IPS-18a (cell line): Measurements from ENCODE around the gene CDK13.
"Not testable (repeated sequence)": the region's sequence is repeated elsewhere in the genome, so short reads cannot be mapped to it uniquely, and the experiment has no call there.

Source experiments
- H3K27ac ChIP-seq: one replicate; pipeline ENCODE4 v1.5.1; 2013; ENCODE audit warnings: low read length
- H3K27me3 ChIP-seq: one replicate; pipeline ENCODE4 v1.6.1; 2013; ENCODE audit warnings: mild to moderate bottlenecking, low read length; ENCODE audit not compliant: control insufficient read depth, insufficient read depth
- H3K36me3 ChIP-seq: one replicate; pipeline ENCODE4 v1.6.1; 2013; ENCODE audit warnings: low read depth, low read length; ENCODE audit not compliant: control insufficient read depth
- H3K4me1 ChIP-seq: one replicate; pipeline ENCODE4 v1.6.1; 2013; ENCODE audit warnings: low read depth, low read length; ENCODE audit not compliant: control insufficient read depth
- H3K4me3 ChIP-seq: one replicate; pipeline ENCODE4 v1.5.1; 2013; ENCODE audit warnings: low read length
- H3K9ac ChIP-seq: one replicate; pipeline ENCODE4 v1.6.1; 2013; ENCODE audit warnings: mild to moderate bottlenecking, low read length, moderate library complexity
- H3K9me3 ChIP-seq: one replicate; pipeline ENCODE4 v1.6.1; 2013; ENCODE audit warnings: low read depth, low read length; ENCODE audit not compliant: control insufficient read depth

The CDK13 gene

DNA sequence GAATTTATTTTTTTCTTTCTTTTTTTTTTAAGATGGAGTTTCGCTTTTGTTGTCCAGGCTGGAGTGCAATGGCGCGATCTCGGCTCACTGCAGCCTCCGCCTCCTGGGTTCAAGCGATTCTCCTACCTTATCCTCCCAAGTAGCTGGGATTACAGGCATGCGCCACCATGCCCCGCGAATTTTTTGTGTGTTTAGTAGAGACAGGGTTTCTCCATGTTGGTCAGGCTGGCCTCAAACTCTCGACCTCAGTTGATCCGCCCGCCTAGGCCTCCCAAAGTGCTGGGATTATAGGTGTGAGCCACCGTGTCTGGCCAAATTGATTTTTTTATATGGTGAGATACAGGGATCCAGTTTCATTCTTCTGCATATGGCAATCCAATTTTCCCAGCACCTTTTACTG is 189.8 kb downstream of the CDK13 start:
- H3K9ac ChIP-seq, H3K36me3 ChIP-seq, H3K4me1 ChIP-seq, H3K27ac ChIP-seq, H3K4me3 ChIP-seq, H3K9me3 ChIP-seq: not testable (repeated sequence)
- peaks cover 17% of the 10 kb centered on the region for H3K27me3 ChIP-seq

DNA sequence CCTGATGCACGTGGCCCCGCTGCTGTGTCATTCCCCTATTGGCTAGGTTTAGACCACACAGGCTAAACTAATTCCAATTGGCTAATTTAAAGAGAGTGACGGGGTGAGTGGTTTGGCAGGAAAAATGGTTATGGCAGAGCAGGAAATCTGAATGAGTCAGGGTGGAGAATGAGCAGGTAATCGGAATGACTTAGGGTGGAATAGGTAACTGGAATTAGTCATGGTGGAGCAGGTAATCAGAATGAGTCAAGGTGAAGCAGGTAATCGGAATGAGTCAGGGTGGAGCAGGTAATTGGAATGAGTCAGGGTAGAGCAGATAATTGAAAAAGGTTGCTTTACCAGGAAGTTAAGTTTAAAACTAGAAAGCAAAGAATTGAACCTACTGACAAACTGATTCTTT is 191.9 kb downstream of the CDK13 start:
- H3K9me3 ChIP-seq, H3K4me1 ChIP-seq, H3K36me3 ChIP-seq, H3K27ac ChIP-seq, H3K4me3 ChIP-seq, H3K9ac ChIP-seq, H3K27me3 ChIP-seq: not testable (repeated sequence)

DNA sequence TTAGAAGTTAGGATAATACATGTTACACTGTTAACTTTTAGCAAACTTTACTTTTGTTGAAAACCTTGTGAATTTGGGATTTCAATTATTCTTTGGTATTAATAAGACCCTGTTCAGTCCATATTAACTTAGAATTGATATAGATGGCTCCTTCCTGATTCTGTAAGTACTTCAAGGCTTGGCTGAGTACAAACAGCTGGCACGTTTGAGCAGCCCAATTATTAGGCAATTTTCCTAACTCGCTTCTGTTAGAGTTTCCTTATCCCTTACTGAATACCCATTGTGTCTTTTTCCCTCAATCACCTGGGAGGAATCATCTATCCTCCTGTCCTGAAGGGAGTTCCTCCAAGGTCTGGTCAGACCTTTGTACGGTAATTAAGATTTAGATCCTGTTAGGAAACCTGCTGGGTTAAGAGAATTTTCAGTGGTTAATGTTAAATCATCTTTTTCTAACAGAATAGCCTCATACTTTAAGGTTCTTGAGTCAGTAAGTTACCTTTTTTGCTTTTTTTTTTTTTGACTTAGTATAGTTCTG is 195.6 kb downstream of the CDK13 start:
- not testable (repeated sequence) for H3K9me3 ChIP-seq, H3K36me3 ChIP-seq

DNA sequence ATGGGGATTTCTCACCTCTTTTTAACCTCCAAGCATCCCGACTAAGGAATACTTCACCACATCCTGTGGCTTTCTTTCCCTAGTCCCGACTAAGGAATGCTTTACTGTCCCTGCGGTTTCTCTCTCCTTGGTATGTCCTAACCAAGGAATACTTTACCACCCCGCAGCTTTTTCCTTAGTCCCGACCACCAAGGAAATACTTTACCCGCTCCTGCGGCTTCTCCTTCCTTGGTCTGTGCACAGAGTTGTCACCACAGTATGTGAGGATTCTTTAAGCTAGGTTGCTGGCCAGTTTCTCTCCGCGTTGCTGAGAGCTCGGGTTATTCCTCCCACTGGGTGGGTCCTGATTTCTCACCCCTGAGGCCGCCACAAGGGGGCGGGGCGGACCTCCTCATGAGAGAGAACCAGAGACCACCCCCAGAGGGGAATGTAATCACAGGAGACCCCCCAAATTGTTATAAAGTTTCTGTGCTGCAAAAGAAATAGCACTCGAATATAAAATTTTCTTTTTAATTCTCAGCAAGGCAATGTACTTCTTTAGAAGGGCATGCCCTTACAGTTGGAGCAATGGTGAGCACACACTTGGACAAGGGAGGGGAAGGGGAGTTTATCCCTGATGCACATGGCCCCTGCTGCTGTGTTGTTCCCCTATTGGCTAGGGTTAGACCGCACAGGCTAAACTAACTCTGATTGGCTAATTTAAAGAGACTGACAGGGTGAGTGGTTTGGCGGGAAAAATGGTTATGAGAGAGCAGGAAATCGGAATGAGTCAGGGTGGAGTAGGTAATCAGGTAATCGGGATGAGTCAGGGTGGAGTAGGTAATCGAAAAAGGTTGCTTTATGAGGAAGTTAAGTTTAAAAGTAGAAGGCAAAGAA is 197.6 kb downstream of the CDK13 start:
- H3K36me3 ChIP-seq, result no peaks in the 10 kb centered on the region
- H3K9me3 ChIP-seq, result peaks cover 3% of the 10 kb centered on the region
- no peaks in the 10 kb centered on the region for H3K27me3 ChIP-seq
- H3K27ac ChIP-seq, result no peak overlapping the region
- H3K9ac ChIP-seq, result no peak overlapping the region
- peaks cover 3% of the 10 kb centered on the region for H3K4me1 ChIP-seq
- H3K4me3 ChIP-seq, result no peak overlapping the region

More for the DNA sequence above, 195.6 kb downstream of the CDK13 start:
- not testable (repeated sequence) for H3K27me3 ChIP-seq, H3K9ac ChIP-seq, H3K27ac ChIP-seq, H3K4me3 ChIP-seq, H3K4me1 ChIP-seq

DNA sequence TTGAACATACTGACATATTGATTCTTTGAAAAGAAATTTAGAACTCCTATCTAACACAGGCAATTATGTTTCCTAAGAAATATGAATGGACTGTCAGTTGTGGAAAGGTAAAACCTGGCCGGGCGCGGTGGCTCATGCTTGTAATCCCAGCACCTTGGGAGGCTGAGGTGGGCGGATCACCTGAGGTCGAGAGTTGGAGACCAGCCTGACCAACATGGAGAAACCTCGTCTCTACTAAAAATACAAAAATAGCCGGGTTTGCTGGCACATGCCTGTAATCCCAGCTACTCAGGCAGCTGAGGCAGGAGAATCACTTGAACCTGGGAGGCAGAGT is 198.2 kb downstream of the CDK13 start:
- not testable (repeated sequence) for H3K4me3 ChIP-seq, H3K27ac ChIP-seq, H3K36me3 ChIP-seq, H3K9me3 ChIP-seq, H3K27me3 ChIP-seq, H3K9ac ChIP-seq, H3K4me1 ChIP-seq

DNA sequence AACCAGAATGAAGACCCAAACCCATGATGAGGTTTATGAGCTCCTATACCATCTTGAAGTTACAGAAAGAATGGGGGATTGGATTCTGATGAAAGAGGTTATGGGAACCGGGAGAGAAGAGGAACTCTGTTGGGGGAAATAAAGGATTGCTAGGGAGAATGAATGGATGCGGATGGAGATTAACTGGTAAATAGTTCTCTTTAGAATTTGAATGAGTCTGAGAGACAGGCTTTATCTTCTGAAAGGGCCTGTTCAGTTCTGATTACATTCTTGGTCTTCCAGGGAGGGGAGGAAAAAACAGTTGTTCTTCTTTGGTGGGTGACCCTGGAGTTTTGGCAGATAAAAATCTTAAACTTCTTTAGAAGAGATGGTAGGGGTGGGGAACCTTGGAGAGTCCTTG is 198.6 kb downstream of the CDK13 start:
- Histone ChIP-seq H3K4me3 (no peak overlapping the region), H3K4me1 (peaks cover 3% of the 10 kb centered on the region), H3K9ac (no peak overlapping the region), H3K27me3 (no peaks in the 10 kb centered on the region), H3K27ac (no peak overlapping the region), H3K36me3 (no peaks in the 10 kb centered on the region), H3K9me3 (peaks cover 3% of the 10 kb centered on the region)
